ENCODE results near the gene PGPEP1.
A peak's percentile ranks its signal among the peaks of the same experiment; 100 is the strongest.
"Not testable (repeated sequence)": the region's sequence is repeated elsewhere in the genome, so short reads cannot be mapped to it uniquely, and the experiment has no call there.

Gene PGPEP1

DNA sequence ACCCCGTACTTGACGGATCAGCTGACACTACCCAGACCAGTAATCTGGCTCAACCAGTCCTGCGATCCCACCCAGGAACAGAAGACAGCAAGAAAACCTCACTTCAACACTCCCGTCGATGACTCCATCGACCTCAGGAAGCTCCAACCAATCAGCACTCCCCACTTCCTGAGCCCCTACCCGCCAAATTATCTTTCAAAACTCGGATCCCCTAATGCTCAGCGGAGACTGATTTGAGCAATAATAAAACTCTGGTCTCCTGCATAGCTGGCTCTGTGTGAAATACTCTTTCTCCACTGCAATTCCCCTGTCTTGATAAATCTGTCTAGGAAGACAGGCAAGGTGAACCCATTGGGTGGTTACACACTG, 18.7 kb upstream of the PGPEP1 start:
- H3K27ac ChIP-seq: peak overlapping the region in 1 of 2 donors; percentile 92
- no peak for DNase-seq (ENCODE audit: low spot score)
- H3K4me3 ChIP-seq: peak overlapping the region; percentile 84
- no peak for TF ChIP-seq CTCF (IDR thresholded peaks at IDR 0.05)

DNA sequence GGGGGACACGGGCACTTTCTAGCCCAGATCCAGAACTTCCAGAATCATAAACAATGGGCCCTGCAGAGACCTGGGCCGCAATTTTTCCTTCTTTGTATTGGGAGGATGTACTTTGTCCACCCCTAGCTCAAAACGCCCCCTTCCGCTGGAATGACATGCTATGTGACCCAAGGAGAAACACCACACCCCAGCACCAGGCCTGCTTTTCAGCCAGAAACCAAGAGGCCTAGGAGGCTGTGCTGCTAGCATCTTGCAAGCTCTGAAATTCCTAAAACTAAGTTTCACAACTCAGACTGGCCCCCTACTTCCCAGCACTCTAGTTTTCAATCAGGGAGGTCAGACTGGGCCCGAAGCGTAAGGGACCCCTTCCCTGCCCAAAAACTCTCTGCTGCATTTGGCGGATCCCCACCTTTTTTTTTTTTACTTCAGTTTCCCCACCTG, 18.1 kb upstream of the PGPEP1 start:
- H3K4me3 ChIP-seq: peak overlapping the region; percentile 84
- no peak for DNase-seq (ENCODE audit: low spot score)
- TF ChIP-seq CTCF (IDR thresholded peaks at IDR 0.05): no peak

GRCh38 chr19:18322759-18323460, 17.5 kb upstream of the PGPEP1 start, which contains the start of gene LSM4:
TSS of gene LSM4 (minus strand) at chr19:18323076. CDS start at chr19:18323020, 56 bp downstream.
- no peak for TF ChIP-seq CTCF (IDR thresholded peaks at IDR 0.05)
- Histone ChIP-seq H3K27ac (peak within 1 kb of the TSS; percentile 65 to 92), H3K4me3 (peak within 1 kb of the TSS; percentile 84)
- peak; percentile 99 for DNase-seq (ENCODE audit: low spot score)

More for the DNA sequence above, 18.1 kb upstream of the PGPEP1 start:
- peak overlapping the region; percentile 65 to 92 for H3K27ac ChIP-seq

DNA sequence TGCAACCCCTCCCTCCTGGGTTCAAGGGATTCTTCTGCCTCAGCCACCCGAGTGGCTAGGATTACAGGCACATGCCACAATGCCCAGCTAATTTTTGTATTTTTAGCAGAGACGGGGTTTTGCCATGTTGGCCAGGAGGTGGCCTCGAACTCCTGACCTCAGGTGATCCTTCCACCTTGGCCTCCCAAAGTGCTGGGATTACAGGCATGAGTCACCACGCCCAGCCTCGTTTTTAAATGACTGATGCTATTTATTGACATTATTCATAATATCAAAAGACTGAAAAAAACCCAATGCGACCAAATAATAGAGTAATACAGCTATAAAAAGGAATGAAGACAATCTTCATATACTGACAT, 16.0 kb upstream of the PGPEP1 start:
- H3K27ac ChIP-seq; H3K4me3 ChIP-seq; DNase-seq (ENCODE audit: low spot score): not testable (repeated sequence)

DNA sequence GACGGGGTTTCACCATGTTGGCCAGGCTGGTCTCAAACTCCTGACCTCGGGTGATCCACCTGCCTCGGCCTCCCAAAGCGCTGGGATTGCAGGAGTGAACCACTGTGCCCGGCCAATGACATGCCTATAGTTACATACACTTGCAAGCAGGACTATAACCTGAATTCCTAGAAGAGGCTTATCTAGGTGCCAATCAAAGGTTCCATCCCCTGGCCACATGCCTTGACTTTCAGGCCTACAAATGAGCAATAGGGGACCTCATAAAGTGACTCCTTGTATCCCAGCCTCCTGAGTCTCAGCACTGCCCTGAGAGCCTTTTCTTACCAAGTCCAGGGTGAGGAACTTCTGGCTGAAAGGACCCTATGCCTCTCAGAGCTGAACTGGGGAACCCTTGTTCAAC, 13.6 kb upstream of the PGPEP1 start:
- Histone ChIP-seq H3K4me3 (no peak overlapping the region), H3K27ac (no peak overlapping the region)
- TF ChIP-seq CTCF (IDR thresholded peaks at IDR 0.05): no peak
- no peak for DNase-seq (ENCODE audit: low spot score)

DNA sequence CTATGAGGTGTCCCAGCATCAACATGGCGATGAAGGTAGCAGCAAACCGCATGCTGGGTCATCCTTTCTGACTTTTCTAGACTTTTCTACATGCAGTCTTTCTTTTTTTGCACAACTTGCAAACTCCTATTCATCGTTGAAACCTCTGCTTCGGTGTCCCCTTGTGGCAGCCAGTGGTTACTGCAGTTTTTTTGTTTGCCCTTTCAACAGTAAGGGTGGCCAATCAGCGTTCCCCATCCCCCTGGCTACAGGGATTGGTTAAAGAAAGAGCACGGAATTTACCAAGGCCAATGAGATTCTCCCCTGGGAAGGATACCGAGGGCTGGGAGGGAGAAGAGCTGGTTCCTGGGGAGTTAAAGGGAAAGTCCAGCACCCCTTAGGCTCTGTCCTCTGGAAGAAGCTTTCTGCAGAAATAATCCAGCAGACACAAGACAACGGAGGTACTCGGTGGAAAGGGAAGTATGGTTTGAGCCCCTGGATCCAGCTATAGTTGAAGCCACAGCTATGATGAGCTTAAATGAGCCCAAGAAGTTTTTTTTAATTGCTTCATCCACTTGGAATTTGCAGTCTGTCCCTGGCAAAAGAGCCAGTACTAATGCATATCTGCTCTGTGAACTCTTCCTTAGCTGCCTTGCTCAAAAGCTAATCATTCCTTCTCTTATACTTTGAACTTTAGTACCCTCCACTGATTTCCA, 11.9 kb upstream of the PGPEP1 start:
- TF ChIP-seq CTCF (IDR thresholded peaks at IDR 0.05): peak; percentile 91
- Histone ChIP-seq H3K27ac (peak overlapping the region; percentile 23 to 82), H3K4me3 (peak overlapping the region; percentile 55)
- peak; percentile 94 for DNase-seq (ENCODE audit: low spot score)

GRCh38 chr19:18329035-18329376, 11.4 kb upstream of the PGPEP1 start:
- DNase-seq (ENCODE audit: low spot score): no peak
- TF ChIP-seq CTCF (IDR thresholded peaks at IDR 0.05): no peak
- H3K27ac ChIP-seq: peak overlapping the region; percentile 23 to 82
- peak overlapping the region; percentile 55 for H3K4me3 ChIP-seq
